ENCODE data around the gene TRAPPC10. TPM values are rescaled to one million over a fixed set of nuclear protein-coding genes. Genes with fewer than 3 reads are reported as not detected.

Gene TRAPPC10
- total and polyA plus RNA-seq, 2 experiments from 2014 or later = 9.9 to 21.0 TPM

GRCh38 chr21:44072111-44072510 lies 60.0 kb downstream of the TRAPPC10 start:
- H3K27ac ChIP-seq = no peak overlapping the region
- WGBS, 2 experiments (ENCODE audit: low coverage in 1 of 2, low lambda C conversion rate in 2 of 2, missing lambda C conversion rate in 2 of 2) = 94 to 97% methylated on average over 15 of the region's 15 CpGs
- no peaks in the 10 kb centered on the region for H3K4me1 ChIP-seq (ENCODE audit: insufficient read depth)
- peaks cover 75% of the 10 kb centered on the region for H3K79me2 ChIP-seq (ENCODE audit: insufficient read depth)
- H3K27me3 ChIP-seq (replicated peaks; ENCODE audit: insufficient read depth) = no peaks in the 10 kb centered on the region
- H3F3A ChIP-seq (ENCODE audit: insufficient read depth) = no peaks in the 10 kb centered on the region
- no peak overlapping the region for H3K4me3 ChIP-seq
- no peaks in the 10 kb centered on the region for H4K20me1 ChIP-seq (ENCODE audit: insufficient read depth)
- TF ChIP-seq EZH2phosphoT487 (IDR thresholded peaks at IDR 0.05; ENCODE audit: insufficient read depth, low read depth) = no peak
- no peak for TF ChIP-seq EZH2 (IDR thresholded peaks at IDR 0.05; ENCODE audit: insufficient read depth, poor library complexity, severe bottlenecking)
- no peaks in the 10 kb centered on the region for H3K9me2 ChIP-seq (ENCODE audit: insufficient read depth)
- H3K9ac ChIP-seq = no peak overlapping the region
- H3K4me2 ChIP-seq (ENCODE audit: unreplicated experiment) = no peak overlapping the region
- H3K36me3 ChIP-seq (ENCODE audit: low read depth) = peaks cover 27% of the 10 kb centered on the region
- H3K9me3 ChIP-seq (ENCODE audit: low read depth) = no peaks in the 10 kb centered on the region
- no peak overlapping the region for H2AFZ ChIP-seq
- in situ Hi-C loops (cut with MboI) = loop anchor here (25.0 kb wide), 1 partner anchor 515 kb away; the partner anchor contains the start of genes KRTAP10-5 and KRTAP10-6
- DNase-seq = no peak

GRCh38 chr21:44074315-44074958 lies 62.3 kb downstream of the TRAPPC10 start:
- Histone ChIP-seq H2AFZ (no peak overlapping the region), H3K4me3 (no peak overlapping the region), H3K4me2 (ENCODE audit: unreplicated experiment) (no peak overlapping the region), H3K79me2 (ENCODE audit: insufficient read depth) (peaks cover 52% of the 10 kb centered on the region), H3K27ac (no peak overlapping the region), H3K27me3 (replicated peaks; ENCODE audit: insufficient read depth) (no peaks in the 10 kb centered on the region), H3K36me3 (ENCODE audit: low read depth) (peaks cover 43% of the 10 kb centered on the region), H4K20me1 (ENCODE audit: insufficient read depth) (no peaks in the 10 kb centered on the region), H3F3A (ENCODE audit: insufficient read depth) (no peaks in the 10 kb centered on the region), H3K9me2 (ENCODE audit: insufficient read depth) (no peaks in the 10 kb centered on the region), H3K4me1 (ENCODE audit: insufficient read depth) (no peaks in the 10 kb centered on the region), H3K9ac (no peak overlapping the region), H3K9me3 (ENCODE audit: low read depth) (no peaks in the 10 kb centered on the region)
- in situ Hi-C loops (cut with MboI) = loop anchor here (25.0 kb wide), 1 partner anchor 513 kb away; the partner anchor contains the start of genes KRTAP10-5 and KRTAP10-6
- 92 to 95% methylated on average over 11 of the region's 11 CpGs for WGBS, 2 experiments (ENCODE audit: low coverage in 1 of 2, low lambda C conversion rate in 2 of 2, missing lambda C conversion rate in 2 of 2)
- DNase-seq = no peak
- no peak for TF ChIP-seq EZH2 (IDR thresholded peaks at IDR 0.05; ENCODE audit: insufficient read depth, poor library complexity, severe bottlenecking)
- no peak for TF ChIP-seq EZH2phosphoT487 (IDR thresholded peaks at IDR 0.05; ENCODE audit: insufficient read depth, low read depth)

GRCh38 chr21:44076316-44076715 lies 64.2 kb downstream of the TRAPPC10 start:
- no peaks in the 10 kb centered on the region for H3K9me2 ChIP-seq (ENCODE audit: insufficient read depth)
- H3K36me3 ChIP-seq (ENCODE audit: low read depth) = peaks cover 53% of the 10 kb centered on the region
- H3F3A ChIP-seq (ENCODE audit: insufficient read depth) = no peaks in the 10 kb centered on the region
- no peaks in the 10 kb centered on the region for H3K9me3 ChIP-seq (ENCODE audit: low read depth)
- no peaks in the 10 kb centered on the region for H3K4me1 ChIP-seq (ENCODE audit: insufficient read depth)
- H3K9ac ChIP-seq = no peak overlapping the region
- in situ Hi-C loops (cut with MboI) = no loop called here
- H3K27me3 ChIP-seq (replicated peaks; ENCODE audit: insufficient read depth) = no peaks in the 10 kb centered on the region
- no peak for TF ChIP-seq EZH2phosphoT487 (IDR thresholded peaks at IDR 0.05; ENCODE audit: insufficient read depth, low read depth)
- TF ChIP-seq EZH2 (IDR thresholded peaks at IDR 0.05; ENCODE audit: insufficient read depth, poor library complexity, severe bottlenecking) = no peak
- H3K27ac ChIP-seq = no peak overlapping the region
- peaks cover 46% of the 10 kb centered on the region for H3K79me2 ChIP-seq (ENCODE audit: insufficient read depth)
- H3K4me3 ChIP-seq = no peak overlapping the region
- H3K4me2 ChIP-seq (ENCODE audit: unreplicated experiment) = no peak overlapping the region
- H2AFZ ChIP-seq = no peak overlapping the region
- DNase-seq = no peak
- no peaks in the 10 kb centered on the region for H4K20me1 ChIP-seq (ENCODE audit: insufficient read depth)
- 87 to 88% methylated on average over 5 of the region's 5 CpGs for WGBS, 2 experiments (ENCODE audit: low coverage in 1 of 2, low lambda C conversion rate in 2 of 2, missing lambda C conversion rate in 2 of 2)

- peaks cover 62% of the 10 kb centered on the region for H3K36me3 ChIP-seq (ENCODE audit: low read depth)
Observed at GRCh38 chr21:44078411-44078981, 66.4 kb downstream of the TRAPPC10 start.

More at GRCh38 chr21:44078411-44078981, 66.4 kb downstream of the TRAPPC10 start:
- no peak overlapping the region for H2AFZ ChIP-seq
- no peak overlapping the region for H3K4me2 ChIP-seq (ENCODE audit: unreplicated experiment)
- TF ChIP-seq EZH2 (IDR thresholded peaks at IDR 0.05; ENCODE audit: insufficient read depth, poor library complexity, severe bottlenecking) (no peak), EZH2phosphoT487 (IDR thresholded peaks at IDR 0.05; ENCODE audit: insufficient read depth, low read depth) (no peak)
- H3K4me1 ChIP-seq (ENCODE audit: insufficient read depth) = no peaks in the 10 kb centered on the region
- peaks cover 29% of the 10 kb centered on the region for H3K79me2 ChIP-seq (ENCODE audit: insufficient read depth)
- no peaks in the 10 kb centered on the region for H4K20me1 ChIP-seq (ENCODE audit: insufficient read depth)
- H3K9me3 ChIP-seq (ENCODE audit: low read depth) = no peaks in the 10 kb centered on the region
- 84% methylated on average over 5 of the region's 5 CpGs for WGBS, 2 experiments (ENCODE audit: low coverage in 1 of 2, low lambda C conversion rate in 2 of 2, missing lambda C conversion rate in 2 of 2)
- H3K27me3 ChIP-seq (replicated peaks; ENCODE audit: insufficient read depth) = no peaks in the 10 kb centered on the region
- no peak overlapping the region for H3K27ac ChIP-seq
- H3K9ac ChIP-seq = no peak overlapping the region
- no peaks in the 10 kb centered on the region for H3F3A ChIP-seq (ENCODE audit: insufficient read depth)
- H3K4me3 ChIP-seq = no peak overlapping the region
- H3K9me2 ChIP-seq (ENCODE audit: insufficient read depth) = no peaks in the 10 kb centered on the region
- DNase-seq = no peak
- in situ Hi-C loops (cut with MboI) = no loop called here

Measured in GM23248 (cell line).